PFSK-1 (cell line): Measurements from ENCODE around the gene APBA2.

Experiments
- FOXP2 ChIP-seq: optimal IDR thresholded peaks from 2 replicates; pipeline ENCODE3; 2011; ENCODE audit warnings: borderline replicate concordance, control low read depth, inconsistent platforms; ENCODE audit not compliant: insufficient read depth; ENCODE audit errors: extremely low read length, extremely low read depth
- POLR2AphosphoS5 ChIP-seq: IDR thresholded peaks from 2 replicates; pipeline ENCODE4 v1.6.1; 2012; ENCODE audit warnings: low read depth, mild to moderate bottlenecking, control low read depth, low read length, moderate library complexity
- SIN3A ChIP-seq: IDR thresholded peaks from 2 replicates; pipeline ENCODE4 v1.6.1; 2012; ENCODE audit warnings: mild to moderate bottlenecking, low read length, moderate library complexity, borderline replicate concordance; ENCODE audit not compliant: insufficient read depth
- TF ChIP-seq, protein P1 (sequence below), 2 experiments: IDR thresholded peaks; 2 replicates each; pipeline versions ENCODE4 v1.6.1 to v1.8.0; 2011 to 2012; ENCODE audit warnings: low read depth in 2 of 2, low read length in 2 of 2, control low read depth in 1 of 2, inconsistent platforms in 1 of 2, mild to moderate bottlenecking in 1 of 2, moderate library complexity in 1 of 2; ENCODE audit not compliant: insufficient read depth in 1 of 2

DNA sequence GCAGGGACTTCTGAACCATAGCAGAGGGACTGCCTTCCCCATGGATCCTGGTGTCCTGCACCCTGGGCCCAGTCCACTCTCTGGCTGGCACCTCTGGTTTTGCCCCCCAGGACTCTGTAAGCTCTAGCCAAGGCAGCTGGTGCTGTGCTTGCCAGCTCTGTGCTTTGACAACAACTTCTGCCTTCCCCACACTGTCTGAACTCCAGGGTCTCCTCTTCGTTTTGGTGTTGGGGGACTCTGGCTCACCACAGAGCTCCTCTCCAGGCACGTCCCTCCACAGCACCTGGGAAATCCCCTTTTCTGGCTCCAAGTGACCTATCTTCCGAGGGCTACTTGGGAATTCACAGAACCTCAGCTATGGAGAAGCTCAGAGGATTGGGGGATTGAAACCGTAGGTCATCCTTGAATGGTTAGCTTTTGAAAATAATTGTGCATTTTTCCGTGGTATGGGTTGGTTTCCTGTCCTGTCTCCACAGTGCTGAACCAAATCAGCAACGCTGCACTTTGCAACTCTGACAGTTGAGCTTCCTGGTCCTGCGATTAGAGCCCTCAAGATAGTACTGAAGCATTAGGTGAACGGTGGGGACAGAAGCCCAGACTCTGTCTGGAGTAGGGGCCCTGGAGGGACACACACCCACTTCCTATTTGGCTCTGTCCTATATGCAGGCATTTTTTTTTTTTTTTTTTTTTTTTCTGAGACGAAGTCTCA lies 152.4 kb downstream of the APBA2 start:
- no peak for TF ChIP-seq POLR2AphosphoS5
- TF ChIP-seq, protein P1, sequence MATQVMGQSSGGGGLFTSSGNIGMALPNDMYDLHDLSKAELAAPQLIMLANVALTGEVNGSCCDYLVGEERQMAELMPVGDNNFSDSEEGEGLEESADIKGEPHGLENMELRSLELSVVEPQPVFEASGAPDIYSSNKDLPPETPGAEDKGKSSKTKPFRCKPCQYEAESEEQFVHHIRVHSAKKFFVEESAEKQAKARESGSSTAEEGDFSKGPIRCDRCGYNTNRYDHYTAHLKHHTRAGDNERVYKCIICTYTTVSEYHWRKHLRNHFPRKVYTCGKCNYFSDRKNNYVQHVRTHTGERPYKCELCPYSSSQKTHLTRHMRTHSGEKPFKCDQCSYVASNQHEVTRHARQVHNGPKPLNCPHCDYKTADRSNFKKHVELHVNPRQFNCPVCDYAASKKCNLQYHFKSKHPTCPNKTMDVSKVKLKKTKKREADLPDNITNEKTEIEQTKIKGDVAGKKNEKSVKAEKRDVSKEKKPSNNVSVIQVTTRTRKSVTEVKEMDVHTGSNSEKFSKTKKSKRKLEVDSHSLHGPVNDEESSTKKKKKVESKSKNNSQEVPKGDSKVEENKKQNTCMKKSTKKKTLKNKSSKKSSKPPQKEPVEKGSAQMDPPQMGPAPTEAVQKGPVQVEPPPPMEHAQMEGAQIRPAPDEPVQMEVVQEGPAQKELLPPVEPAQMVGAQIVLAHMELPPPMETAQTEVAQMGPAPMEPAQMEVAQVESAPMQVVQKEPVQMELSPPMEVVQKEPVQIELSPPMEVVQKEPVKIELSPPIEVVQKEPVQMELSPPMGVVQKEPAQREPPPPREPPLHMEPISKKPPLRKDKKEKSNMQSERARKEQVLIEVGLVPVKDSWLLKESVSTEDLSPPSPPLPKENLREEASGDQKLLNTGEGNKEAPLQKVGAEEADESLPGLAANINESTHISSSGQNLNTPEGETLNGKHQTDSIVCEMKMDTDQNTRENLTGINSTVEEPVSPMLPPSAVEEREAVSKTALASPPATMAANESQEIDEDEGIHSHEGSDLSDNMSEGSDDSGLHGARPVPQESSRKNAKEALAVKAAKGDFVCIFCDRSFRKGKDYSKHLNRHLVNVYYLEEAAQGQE (IDR thresholded peaks at IDR 0.05; ENCODE audit: insufficient read depth in 1 of 2, low read depth in 2 of 2, low read length in 2 of 2): no peak
- no peak for TF ChIP-seq FOXP2
- no peak for TF ChIP-seq SIN3A
